ENCODE measurements around the gene FEM1A.
"Not testable (repeated sequence)": the region's sequence is repeated elsewhere in the genome, so short reads cannot be mapped to it uniquely, and the experiment has no call there.

DNA sequence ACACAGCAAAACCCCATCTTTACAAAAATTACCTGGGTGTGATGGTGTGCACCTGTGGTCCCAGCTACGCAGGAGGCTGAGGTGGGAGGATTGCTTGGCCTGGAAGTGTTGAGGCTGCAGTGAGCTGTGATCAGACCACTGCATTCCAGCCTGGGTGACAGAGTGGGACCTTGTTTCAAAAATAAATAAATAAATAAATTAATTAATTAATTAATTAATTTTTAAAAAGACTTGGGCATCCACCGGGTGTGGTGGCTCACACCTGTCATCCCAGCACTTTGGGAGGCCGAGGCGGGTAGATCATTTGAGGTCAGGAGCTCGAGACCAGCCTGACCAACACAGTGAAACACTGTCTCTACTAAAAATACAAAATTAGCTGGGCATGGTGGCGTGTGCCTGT is 13.6 kb downstream of the FEM1A start:
- not testable (repeated sequence) for TF ChIP-seq CTCF (IDR thresholded peaks at IDR 0.05; ENCODE audit: low read depth, low read length, poor library complexity, severe bottlenecking); EZH2phosphoT487 (IDR thresholded peaks at IDR 0.05; ENCODE audit: borderline replicate concordance, low read length)
